Measurements from ENCODE around the gene LIPF. TPM values are rescaled to one million over a fixed set of nuclear protein-coding genes. Genes with fewer than 3 reads are reported as not detected.

LIPF gene
- polyA plus RNA-seq, 3 donors = not detected

- no peak overlapping the region for H3K4me3 Mint-ChIP-seq
- no peak for TF ChIP-seq CTCF (IDR thresholded peaks at IDR 0.05)
- H3K9me3 Mint-ChIP-seq = peaks cover 0 to 9% (median 0%) of the 10 kb centered on the region in 7 donors
- no peak overlapping the region for H2AFZ ChIP-seq (ENCODE audit: insufficient read depth, low read depth, low read length, poor library complexity, severe bottlenecking)
- no peaks in the 10 kb centered on the region for H3K79me2 ChIP-seq (ENCODE audit: insufficient read depth, low read length)
- H3K9ac ChIP-seq (ENCODE audit: insufficient read depth, low read length, poor library complexity, severe bottlenecking) = no peak overlapping the region
- no peak overlapping the region for H3K4me2 ChIP-seq (replicated peaks; ENCODE audit: extremely low read depth, low read length, poor library complexity, severe bottlenecking)
- DNase-seq = no peak
- H3K27me3 Mint-ChIP-seq (ENCODE audit: low read depth in 3 of 3) = peaks cover 0 to 3% (median 2%) of the 10 kb centered on the region in 3 donors
- no peaks in the 10 kb centered on the region for H4K20me1 ChIP-seq (ENCODE audit: insufficient read depth, low read length)
- no peak overlapping the region for H3K27ac ChIP-seq (ENCODE audit: low read depth in 1 of 2, low read length in 2 of 2)
- no CpG with 5 or more reads among the region's 1 CpG for WGBS (ENCODE audit: insufficient coverage)
- no peaks in the 10 kb centered on the region for H3K36me3 Mint-ChIP-seq
- no peak overlapping the region for H3K27ac Mint-ChIP-seq
- H3K9me3 ChIP-seq (replicated peaks in 1 of 2; ENCODE audit: control insufficient read depth in 1 of 2, insufficient read depth in 1 of 2, low read length in 2 of 2) = no peaks in the 10 kb centered on the region
- no peaks in the 10 kb centered on the region for H3K4me1 Mint-ChIP-seq
- intact Hi-C loops (cut with micrococcal nuclease) = no loop called here
- H3K4me3 ChIP-seq (replicated peaks in 1 of 3; ENCODE audit: low read depth in 2 of 3, low read length in 3 of 3) = no peak overlapping the region
- no peaks in the 10 kb centered on the region for H3K4me1 ChIP-seq (ENCODE audit: control insufficient read depth in 1 of 2, insufficient read depth in 2 of 2, low read length in 2 of 2)
- H3K36me3 ChIP-seq (replicated peaks in 1 of 2; ENCODE audit: control insufficient read depth in 1 of 2, insufficient read depth in 2 of 2, low read length in 2 of 2) = no peaks in the 10 kb centered on the region
- no peaks in the 10 kb centered on the region for H3K27me3 ChIP-seq (ENCODE audit: control insufficient read depth in 2 of 2, insufficient read depth in 2 of 2, low read length in 2 of 2)
Measured at GRCh38 chr10:88617772-88618300, 46.4 kb upstream of the LIPF start.

GRCh38 chr10:88618496-88618895, 45.7 kb upstream of the LIPF start:
- WGBS (ENCODE audit: insufficient coverage) = no CpG with 5 or more reads among the region's 1 CpG
- H3K27me3 Mint-ChIP-seq (ENCODE audit: low read depth in 3 of 3) = peaks cover 0 to 3% (median 2%) of the 10 kb centered on the region in 3 donors
- H3K27ac Mint-ChIP-seq = no peak overlapping the region
- no peak overlapping the region for H3K4me3 Mint-ChIP-seq
- intact Hi-C loops (cut with micrococcal nuclease) = no loop called here
- Histone ChIP-seq H3K9ac (ENCODE audit: insufficient read depth, low read length, poor library complexity, severe bottlenecking) (no peak overlapping the region), H3K4me3 (replicated peaks in 1 of 3; ENCODE audit: low read depth in 2 of 3, low read length in 3 of 3) (no peak overlapping the region), H3K27ac (ENCODE audit: low read depth in 1 of 2, low read length in 2 of 2) (no peak overlapping the region), H3K36me3 (replicated peaks in 1 of 2; ENCODE audit: control insufficient read depth in 1 of 2, insufficient read depth in 2 of 2, low read length in 2 of 2) (no peaks in the 10 kb centered on the region), H3K4me2 (replicated peaks; ENCODE audit: extremely low read depth, low read length, poor library complexity, severe bottlenecking) (no peak overlapping the region), H4K20me1 (ENCODE audit: insufficient read depth, low read length) (no peaks in the 10 kb centered on the region), H3K79me2 (ENCODE audit: insufficient read depth, low read length) (no peaks in the 10 kb centered on the region), H3K27me3 (ENCODE audit: control insufficient read depth in 2 of 2, insufficient read depth in 2 of 2, low read length in 2 of 2) (no peaks in the 10 kb centered on the region), H3K4me1 (ENCODE audit: control insufficient read depth in 1 of 2, insufficient read depth in 2 of 2, low read length in 2 of 2) (no peaks in the 10 kb centered on the region), H3K9me3 (replicated peaks in 1 of 2; ENCODE audit: control insufficient read depth in 1 of 2, insufficient read depth in 1 of 2, low read length in 2 of 2) (no peaks in the 10 kb centered on the region), H2AFZ (ENCODE audit: insufficient read depth, low read depth, low read length, poor library complexity, severe bottlenecking) (no peak overlapping the region)
- no peak for TF ChIP-seq CTCF (IDR thresholded peaks at IDR 0.05)
- peaks cover 0 to 9% (median 0%) of the 10 kb centered on the region in 7 donors for H3K9me3 Mint-ChIP-seq
- H3K4me1 Mint-ChIP-seq = no peaks in the 10 kb centered on the region
- no peak for DNase-seq
- H3K36me3 Mint-ChIP-seq = no peaks in the 10 kb centered on the region

Data from CD14-positive monocyte (primary cell).